ENCODE results near the gene LDHD. TPM values are rescaled to one million over a fixed set of nuclear protein-coding genes. Genes with fewer than 3 reads are reported as not detected.

Gene LDHD
- total and polyA plus RNA-seq, 2 experiments from 2014 or later: 12.7 to 21.9 TPM

DNA sequence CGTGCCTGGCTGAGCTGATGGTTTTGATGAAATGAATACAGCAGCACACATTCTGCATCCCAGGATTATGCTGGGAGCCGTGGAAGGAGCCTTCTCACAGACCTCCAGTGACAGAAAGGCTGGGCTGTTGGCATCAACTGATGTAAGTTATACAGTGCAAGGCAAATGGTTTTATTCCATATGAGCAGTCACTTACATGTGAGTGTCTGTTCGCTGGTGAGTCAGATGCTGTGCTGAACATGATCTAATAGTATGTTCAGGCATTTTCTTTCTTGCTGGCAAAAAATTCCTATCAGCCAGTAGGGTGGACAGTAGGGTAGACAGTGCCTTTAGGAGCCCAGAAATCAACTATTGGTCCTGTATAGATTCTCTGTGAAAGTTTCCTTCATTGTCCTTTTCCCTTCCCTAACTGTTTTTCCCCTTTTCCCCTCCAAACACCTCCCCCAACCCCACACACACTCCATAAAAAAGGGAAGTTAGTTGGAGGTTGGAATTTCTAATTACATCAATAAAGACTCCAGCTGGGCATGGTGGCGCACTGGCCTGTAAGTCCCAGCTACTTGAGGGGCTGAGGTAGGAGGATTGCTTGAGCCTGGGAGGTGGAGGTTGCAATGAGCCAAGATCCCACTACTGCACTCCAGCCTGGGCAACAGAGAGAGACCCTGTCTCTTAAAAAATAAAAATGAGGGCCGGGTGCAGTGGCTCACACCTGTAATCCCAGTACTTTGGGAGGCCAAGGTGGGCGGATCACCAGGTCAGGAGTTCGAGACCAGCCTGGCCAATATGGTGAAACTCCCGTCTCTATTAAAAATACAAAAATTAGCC is 36.2 kb downstream of the LDHD start:
- Histone ChIP-seq H3K27ac (no peak overlapping the region), H3K9me3 (ENCODE audit: low read depth) (no peaks in the 10 kb centered on the region), H2AFZ (no peak overlapping the region), H3K36me3 (replicated peaks; ENCODE audit: insufficient read depth, low read depth) (no peaks in the 10 kb centered on the region), H3K9me2 (replicated peaks; ENCODE audit: insufficient read depth) (no peaks in the 10 kb centered on the region), H3K4me3 (no peak overlapping the region), H3K4me1 (ENCODE audit: insufficient read depth) (no peaks in the 10 kb centered on the region), H4K20me1 (ENCODE audit: insufficient read depth, poor library complexity, severe bottlenecking) (peaks cover 22% of the 10 kb centered on the region), H3K27me3 (no peaks in the 10 kb centered on the region), H3K4me2 (no peak overlapping the region), H3K79me2 (peaks cover 99% of the 10 kb centered on the region)
- no peak for DNase-seq (ENCODE audit: low spot score)
- 92% methylated on average over 8 of the region's 8 CpGs for WGBS (ENCODE audit: low lambda C conversion rate, missing lambda C conversion rate)
- TF ChIP-seq, protein P1, sequence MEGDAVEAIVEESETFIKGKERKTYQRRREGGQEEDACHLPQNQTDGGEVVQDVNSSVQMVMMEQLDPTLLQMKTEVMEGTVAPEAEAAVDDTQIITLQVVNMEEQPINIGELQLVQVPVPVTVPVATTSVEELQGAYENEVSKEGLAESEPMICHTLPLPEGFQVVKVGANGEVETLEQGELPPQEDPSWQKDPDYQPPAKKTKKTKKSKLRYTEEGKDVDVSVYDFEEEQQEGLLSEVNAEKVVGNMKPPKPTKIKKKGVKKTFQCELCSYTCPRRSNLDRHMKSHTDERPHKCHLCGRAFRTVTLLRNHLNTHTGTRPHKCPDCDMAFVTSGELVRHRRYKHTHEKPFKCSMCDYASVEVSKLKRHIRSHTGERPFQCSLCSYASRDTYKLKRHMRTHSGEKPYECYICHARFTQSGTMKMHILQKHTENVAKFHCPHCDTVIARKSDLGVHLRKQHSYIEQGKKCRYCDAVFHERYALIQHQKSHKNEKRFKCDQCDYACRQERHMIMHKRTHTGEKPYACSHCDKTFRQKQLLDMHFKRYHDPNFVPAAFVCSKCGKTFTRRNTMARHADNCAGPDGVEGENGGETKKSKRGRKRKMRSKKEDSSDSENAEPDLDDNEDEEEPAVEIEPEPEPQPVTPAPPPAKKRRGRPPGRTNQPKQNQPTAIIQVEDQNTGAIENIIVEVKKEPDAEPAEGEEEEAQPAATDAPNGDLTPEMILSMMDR (IDR thresholded peaks at IDR 0.05; ENCODE audit: poor library complexity): no peak
- TF ChIP-seq EZH2phosphoT487 (IDR thresholded peaks at IDR 0.05; ENCODE audit: low read depth, severe bottlenecking, unreplicated experiment) (no peak), EZH2 (IDR thresholded peaks at IDR 0.05; ENCODE audit: borderline replicate concordance) (no peak)

DNA sequence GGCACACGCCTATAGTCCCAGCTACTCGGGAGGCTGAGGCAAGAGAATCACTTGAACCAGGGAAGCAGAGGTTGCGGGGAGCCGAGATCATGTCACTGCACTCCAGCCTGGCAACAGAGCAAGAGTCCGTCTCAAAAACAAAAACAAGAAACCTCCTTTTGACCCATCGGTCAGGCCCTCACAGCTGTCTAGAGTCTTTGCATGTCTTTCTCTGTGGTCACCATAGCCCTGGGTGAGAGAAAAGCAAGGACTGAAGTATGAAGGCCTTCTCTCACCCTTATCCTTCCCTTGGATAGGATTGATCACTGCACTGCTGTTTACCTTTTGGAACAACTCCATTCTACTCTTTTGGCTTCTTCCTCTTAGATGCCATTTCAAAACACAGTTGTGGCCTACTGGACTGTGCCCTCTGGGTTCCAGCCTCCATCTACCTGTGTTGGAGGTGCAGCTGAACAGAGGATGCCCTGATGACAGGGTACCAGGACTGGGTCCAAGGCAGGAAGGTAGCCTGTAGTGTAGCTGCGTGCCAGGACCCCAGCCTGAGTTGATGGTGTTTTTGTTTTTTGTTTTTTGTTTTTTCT is 37.1 kb downstream of the LDHD start:
- no peak overlapping the region for H3K4me3 ChIP-seq
- H3K79me2 ChIP-seq: peaks cover 100% of the 10 kb centered on the region
- H3K27ac ChIP-seq: no peak overlapping the region
- DNase-seq (ENCODE audit: low spot score): no peak
- H3K9me3 ChIP-seq (ENCODE audit: low read depth): no peaks in the 10 kb centered on the region
- H3K9me2 ChIP-seq (replicated peaks; ENCODE audit: insufficient read depth): no peaks in the 10 kb centered on the region
- peaks cover 26% of the 10 kb centered on the region for H4K20me1 ChIP-seq (ENCODE audit: insufficient read depth, poor library complexity, severe bottlenecking)
- WGBS (ENCODE audit: low lambda C conversion rate, missing lambda C conversion rate): over 99% methylated on average over 7 of the region's 7 CpGs
- no peak overlapping the region for H2AFZ ChIP-seq
- H3K4me1 ChIP-seq (ENCODE audit: insufficient read depth): no peaks in the 10 kb centered on the region
- H3K27me3 ChIP-seq: no peaks in the 10 kb centered on the region
- no peaks in the 10 kb centered on the region for H3K36me3 ChIP-seq (replicated peaks; ENCODE audit: insufficient read depth, low read depth)
- no peak overlapping the region for H3K4me2 ChIP-seq
- no peak for TF ChIP-seq EZH2phosphoT487 (IDR thresholded peaks at IDR 0.05; ENCODE audit: low read depth, severe bottlenecking, unreplicated experiment)
- no peak for TF ChIP-seq EZH2 (IDR thresholded peaks at IDR 0.05; ENCODE audit: borderline replicate concordance)
- TF ChIP-seq, protein P1 (IDR thresholded peaks at IDR 0.05; ENCODE audit: poor library complexity): no peak

DNA sequence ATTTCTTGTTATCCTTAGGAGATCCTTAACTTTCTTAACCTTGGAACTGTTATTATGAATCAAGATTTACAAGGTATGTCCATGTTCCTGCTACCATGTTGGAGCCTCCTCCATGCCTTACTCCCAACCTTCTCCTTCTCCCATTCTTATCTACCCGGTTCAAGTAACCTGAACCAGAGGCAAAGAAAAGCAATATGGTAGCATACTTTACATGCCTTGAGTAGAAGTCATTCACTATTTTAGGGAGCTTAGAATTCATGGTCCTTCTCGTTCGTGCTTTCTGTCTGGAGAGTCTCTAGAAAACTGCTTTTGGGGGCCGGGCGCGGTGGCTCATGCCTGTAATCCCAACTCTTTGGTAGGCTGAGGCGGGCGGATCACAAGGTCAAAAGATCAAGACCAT is 37.7 kb downstream of the LDHD start:
- WGBS (ENCODE audit: low lambda C conversion rate, missing lambda C conversion rate): 88% methylated on average over 8 of the region's 8 CpGs
- Histone ChIP-seq H4K20me1 (ENCODE audit: insufficient read depth, poor library complexity, severe bottlenecking) (peaks cover 28% of the 10 kb centered on the region), H3K27ac (no peak overlapping the region), H3K9me3 (ENCODE audit: low read depth) (no peaks in the 10 kb centered on the region), H3K4me3 (no peak overlapping the region), H3K4me1 (ENCODE audit: insufficient read depth) (no peaks in the 10 kb centered on the region), H2AFZ (no peak overlapping the region), H3K36me3 (replicated peaks; ENCODE audit: insufficient read depth, low read depth) (no peaks in the 10 kb centered on the region), H3K4me2 (no peak overlapping the region), H3K27me3 (no peaks in the 10 kb centered on the region), H3K9me2 (replicated peaks; ENCODE audit: insufficient read depth) (no peaks in the 10 kb centered on the region), H3K79me2 (peaks cover 100% of the 10 kb centered on the region)
- TF ChIP-seq EZH2phosphoT487 (IDR thresholded peaks at IDR 0.05; ENCODE audit: low read depth, severe bottlenecking, unreplicated experiment) (no peak), EZH2 (IDR thresholded peaks at IDR 0.05; ENCODE audit: borderline replicate concordance) (no peak)
- TF ChIP-seq, protein P1 (IDR thresholded peaks at IDR 0.05; ENCODE audit: poor library complexity): no peak
- no peak for DNase-seq (ENCODE audit: low spot score)

All from hepatocyte (in vitro differentiated cells).